NCI-H748 (cell line): ENCODE data around the gene GZF1.

Experiments
- DNase-seq: peaks from one replicate; lab custom pipeline; 2025; ENCODE audit not compliant: unreplicated experiment; lab: John Stamatoyannopoulos, UW

The GZF1 gene

DNA sequence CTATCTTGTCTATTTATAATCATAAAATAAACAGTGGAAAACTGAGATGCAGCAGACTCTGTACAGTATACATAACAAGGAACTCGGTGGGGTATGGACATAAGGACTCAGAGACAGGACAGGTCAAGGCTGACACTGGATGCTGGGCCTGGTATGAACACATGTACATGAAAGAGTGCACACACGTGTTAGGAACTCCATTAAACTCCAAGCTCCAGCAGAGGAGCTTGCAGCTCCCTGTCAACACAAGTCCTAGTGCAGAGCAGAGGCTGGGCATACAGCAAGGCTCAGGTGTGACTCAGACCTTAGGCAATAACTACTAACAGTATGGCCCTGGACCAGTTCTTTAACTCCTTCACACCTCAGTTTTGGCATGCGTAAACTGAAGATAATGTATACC lies 42.2 kb downstream of the GZF1 start:
- DNase-seq = no peak

DNA sequence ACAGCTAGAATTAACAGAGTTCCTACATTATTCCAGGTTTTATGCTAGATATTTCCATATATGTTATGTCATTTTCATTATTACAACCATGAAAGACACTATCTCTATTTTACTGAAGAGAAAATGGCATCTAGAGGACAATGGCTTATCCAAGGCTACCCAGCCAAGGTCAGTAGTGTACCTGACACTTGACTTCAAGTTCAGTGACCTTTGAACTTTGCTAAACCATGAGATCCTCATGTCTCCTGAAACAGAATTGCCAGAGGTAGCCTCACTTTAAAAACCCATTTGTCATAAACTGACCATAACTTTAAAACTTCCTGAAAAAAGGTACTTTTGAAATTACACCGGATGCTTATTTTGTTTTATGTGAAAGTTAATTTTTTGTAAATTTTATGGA lies 44.9 kb downstream of the GZF1 start:
- DNase-seq = no peak

DNA sequence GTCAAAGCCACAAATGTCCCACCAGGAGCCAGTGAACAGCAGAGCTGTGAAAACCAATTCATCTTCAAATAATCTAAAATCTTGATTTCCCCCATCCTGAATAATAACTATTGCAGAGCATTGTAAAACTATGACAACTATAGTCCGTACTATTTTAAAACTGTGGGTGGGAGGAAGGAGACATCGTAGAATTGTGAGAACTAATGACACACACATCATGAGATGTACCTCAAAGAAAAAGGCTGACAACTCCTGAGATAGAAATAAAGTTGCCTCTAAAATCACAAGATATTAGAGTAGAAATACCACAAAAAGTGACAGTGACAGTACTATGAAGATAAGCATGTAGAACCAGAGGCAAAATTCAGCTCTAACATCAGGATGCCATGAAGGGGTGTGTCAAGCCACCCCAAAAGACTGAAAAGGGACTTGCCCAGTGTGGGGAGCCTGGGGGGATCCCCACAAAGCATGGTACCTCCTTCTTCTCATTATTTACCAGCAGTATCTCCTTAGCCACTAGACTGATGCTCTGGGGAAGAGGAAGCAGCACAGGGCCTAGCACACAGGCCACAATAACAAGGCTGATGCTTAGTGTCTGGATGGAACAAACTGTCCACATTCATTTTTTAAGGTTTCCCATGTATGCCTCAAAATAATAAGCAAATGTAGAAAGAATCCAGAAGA lies 45.9 kb downstream of the GZF1 start:
- DNase-seq = no peak

DNA sequence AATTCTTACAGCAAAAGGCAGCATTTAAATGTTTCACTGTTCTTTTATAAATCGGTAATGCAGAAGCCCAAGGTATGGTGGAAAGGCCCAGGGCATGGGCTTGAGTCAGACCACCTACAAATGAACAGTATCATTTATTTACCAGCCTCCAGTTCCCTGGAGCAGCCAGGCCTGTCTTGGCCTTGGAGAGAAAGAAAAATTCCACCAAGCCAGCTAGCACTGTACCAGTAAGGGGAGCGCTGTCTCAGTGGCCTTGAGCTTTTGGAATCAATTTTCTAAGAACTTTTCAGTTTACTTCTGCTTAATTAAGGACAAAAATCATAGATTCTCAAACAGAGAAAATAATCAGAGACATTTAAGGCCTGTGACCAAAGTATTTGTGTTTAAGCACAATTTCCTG lies 47.0 kb downstream of the GZF1 start:
- no peak for DNase-seq

DNA sequence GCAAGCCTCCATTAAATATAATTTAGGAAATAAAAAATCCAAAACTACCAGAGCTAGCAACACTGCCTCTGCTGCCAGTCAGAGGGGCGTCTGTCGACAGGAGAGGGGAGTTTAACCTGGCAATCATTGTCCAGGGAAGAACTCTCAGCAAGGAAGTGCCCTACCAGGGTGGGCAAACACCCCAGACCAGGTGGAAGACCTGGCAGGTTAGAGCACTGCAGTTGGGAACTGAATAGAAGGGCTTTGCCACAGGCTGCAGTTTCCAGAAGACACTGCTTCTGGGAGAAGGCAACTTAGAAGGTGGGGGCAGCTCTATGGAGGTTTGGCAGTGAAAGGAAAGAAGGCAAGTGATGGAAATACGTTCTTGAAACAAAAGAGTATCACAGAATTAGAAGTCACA lies 47.8 kb downstream of the GZF1 start:
- DNase-seq = no peak

DNA sequence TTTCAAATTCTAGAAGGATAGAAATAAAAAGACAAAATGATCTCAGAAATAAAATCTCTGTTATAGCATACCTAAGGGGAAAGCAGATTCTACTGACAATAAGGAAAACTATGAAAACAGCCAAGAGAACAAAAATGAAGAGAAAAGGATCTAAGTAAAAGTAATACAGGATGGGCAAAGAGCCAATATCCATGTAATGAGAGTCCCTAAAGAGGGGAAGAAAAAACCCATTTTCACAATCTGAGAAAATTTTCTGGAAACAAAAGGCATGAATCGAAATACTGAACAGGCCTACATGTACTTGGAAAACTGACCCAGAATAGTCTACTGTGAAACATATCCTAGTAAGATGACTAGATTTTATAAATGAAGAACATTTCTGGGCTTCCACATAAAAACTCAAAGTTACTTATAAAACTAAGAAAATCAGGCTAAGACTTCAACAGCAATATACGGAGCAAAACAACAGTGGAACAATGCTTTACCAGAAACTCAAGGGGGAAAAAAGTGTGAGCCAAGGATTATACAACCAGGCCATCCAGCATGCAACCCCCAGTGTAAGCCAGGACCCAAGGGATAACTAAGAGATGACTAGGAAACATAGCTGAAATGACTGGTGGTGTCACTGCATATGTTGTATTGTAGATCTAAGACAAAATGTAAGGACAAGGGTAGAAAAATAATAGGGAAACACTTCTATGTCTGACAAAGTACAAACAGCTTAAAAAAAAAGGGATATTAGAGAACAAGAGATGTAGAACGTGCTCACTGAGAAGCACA lies 49.1 kb downstream of the GZF1 start:
- no peak for DNase-seq

DNA sequence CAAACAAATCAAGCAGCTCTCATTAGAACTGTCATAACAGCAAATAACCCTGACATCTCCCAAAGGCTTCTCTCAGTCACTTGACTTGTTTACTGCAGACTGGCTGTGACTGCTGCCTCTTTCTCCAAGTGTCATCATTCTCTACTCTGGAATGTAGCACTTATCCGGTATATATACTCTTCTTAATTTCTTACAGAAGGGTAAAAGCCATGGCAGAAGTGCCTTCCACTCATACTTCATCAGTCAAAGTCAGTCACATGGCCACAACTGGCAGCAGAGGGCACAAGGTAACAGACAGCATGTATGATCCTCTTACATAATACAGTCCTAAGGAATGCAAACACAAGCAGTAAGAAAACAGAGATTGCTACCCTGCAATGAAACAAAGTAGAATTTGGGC lies 50.0 kb downstream of the GZF1 start:
- no peak for DNase-seq

DNA sequence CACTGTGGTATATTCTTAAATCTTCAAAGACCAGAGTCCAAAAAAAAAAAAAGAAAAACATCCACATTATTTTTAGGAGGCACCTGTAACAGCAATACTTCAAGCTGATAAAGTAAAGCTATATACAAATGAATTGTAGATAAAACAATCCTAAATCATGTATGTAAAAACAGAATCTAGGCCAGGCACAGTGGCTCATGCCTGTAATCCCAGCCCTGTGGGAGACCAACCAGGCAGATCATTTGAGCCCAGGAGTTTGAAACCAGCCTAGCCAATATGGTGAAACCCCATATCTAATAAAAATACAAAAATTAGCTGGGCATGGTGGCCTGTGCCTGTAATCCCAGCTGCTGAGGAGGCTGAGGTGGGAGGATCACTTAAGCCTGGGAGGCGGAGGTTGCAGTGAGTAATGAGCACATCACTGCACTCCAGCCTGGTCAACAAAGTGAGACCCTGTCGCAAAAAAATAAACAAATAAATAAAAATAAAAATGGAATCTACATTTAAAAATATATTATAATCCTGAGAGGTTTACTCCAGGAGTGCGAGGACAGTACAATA lies 52.0 kb downstream of the GZF1 start:
- DNase-seq = no peak

DNA sequence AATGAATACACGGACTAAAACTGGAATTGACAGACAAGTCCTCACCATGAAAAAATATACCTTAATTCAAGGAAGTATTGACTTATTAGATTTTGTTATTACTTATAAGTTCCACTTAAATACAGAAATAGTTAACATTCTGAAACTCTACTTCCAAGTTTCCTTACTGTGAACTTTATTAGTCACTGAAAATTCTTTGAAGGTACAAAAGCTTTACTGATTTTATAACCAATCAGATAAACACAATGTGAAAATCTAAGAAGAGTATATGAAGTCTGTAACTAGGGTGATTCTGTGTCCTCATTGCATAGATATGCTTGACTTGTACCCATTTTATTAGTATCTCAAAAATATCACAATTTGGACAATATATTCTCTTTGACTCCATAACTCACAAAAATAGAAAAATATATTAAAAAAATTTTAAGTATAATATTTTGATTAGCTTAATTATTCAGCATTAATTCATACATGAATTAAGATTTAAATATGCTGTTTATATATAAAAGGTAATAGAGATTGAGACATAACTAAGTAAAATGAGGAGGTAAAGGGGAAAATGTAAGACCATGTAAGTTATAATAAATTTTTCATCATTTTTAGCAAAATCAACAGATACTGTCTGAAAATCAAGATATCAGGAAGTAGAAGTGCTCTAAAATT lies 52.7 kb downstream of the GZF1 start:
- DNase-seq = no peak

DNA sequence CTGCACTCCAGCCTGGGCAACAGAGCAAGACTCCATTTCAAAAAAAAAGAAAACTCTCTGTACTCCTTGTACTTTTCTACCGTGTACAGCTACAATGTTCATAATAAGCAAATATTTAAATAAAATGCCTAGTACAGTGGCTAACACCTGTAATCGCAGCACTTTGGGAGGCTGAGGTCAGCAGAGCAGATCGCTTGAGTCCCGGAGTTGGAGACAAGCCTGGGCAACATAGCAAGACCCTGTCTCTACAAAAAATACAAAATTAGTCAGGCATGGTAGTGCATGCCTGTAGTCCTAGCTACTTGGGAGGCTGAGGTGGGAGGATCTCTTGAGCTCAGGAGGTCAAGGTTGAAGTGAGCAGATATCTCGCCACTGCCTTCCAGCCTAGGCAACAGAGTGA lies 53.6 kb downstream of the GZF1 start:
- DNase-seq = no peak

DNA sequence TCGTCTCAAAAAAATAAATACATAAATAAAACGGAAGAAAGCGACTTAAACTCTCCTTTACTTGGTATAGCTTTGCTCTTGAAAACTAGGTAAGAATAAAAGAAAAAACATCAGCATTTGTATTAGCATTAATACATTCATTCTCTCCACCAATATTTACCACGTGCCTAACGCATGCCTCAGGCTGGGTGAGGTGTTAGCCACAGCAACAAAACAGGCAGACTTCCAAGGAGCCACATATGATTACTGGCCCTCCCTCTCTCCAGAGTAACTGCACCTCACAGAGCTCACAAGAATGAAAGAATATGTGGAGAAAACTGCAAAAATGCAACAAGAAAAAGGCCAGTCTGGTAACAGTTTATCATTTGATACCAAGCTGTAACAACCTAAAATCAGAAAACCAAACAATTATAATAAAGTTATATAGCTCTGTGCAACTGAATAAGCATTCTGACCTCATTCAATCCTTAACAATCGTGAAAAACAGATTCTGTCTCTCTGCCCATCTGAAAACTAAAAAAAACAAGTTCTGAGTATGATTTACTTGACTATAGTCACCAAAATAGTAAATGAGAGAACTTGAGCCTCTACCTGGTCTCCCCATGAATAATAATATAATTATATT lies 54.1 kb downstream of the GZF1 start:
- DNase-seq = no peak

DNA sequence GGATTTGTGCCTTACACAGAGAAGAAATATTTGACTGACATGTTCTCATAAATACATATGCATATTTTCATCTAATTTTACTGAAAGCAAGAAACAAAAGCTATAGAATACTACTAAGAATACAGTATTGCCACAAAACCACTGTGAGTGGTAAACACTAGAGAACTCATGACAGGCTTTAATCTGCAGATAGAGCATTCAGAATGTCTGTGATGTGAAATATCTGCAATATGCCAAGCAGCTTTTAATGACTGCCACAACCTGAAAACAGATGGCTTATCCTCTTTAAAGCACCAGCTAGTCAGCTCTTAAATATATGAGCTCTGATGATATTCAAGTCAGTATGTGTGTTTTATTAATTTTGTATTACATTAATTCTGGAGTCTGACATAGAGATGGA lies 55.9 kb downstream of the GZF1 start:
- no peak for DNase-seq

DNA sequence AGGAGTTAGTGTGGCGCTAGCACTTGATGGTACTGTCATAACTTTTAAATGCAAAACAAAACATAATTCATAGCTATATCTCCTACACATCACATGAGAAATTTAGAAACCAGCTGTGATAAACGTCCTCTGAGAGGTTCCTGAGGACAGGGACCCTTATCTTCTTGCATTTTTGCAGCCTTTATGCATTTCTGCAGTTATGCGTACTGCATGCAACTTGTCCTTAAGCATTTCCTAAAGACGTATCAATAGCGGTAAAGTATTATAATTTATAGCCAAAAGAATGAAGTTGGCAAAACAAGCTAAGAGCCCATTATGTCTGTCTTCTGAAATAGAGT lies 57.6 kb downstream of the GZF1 start:
- no peak for DNase-seq

DNA sequence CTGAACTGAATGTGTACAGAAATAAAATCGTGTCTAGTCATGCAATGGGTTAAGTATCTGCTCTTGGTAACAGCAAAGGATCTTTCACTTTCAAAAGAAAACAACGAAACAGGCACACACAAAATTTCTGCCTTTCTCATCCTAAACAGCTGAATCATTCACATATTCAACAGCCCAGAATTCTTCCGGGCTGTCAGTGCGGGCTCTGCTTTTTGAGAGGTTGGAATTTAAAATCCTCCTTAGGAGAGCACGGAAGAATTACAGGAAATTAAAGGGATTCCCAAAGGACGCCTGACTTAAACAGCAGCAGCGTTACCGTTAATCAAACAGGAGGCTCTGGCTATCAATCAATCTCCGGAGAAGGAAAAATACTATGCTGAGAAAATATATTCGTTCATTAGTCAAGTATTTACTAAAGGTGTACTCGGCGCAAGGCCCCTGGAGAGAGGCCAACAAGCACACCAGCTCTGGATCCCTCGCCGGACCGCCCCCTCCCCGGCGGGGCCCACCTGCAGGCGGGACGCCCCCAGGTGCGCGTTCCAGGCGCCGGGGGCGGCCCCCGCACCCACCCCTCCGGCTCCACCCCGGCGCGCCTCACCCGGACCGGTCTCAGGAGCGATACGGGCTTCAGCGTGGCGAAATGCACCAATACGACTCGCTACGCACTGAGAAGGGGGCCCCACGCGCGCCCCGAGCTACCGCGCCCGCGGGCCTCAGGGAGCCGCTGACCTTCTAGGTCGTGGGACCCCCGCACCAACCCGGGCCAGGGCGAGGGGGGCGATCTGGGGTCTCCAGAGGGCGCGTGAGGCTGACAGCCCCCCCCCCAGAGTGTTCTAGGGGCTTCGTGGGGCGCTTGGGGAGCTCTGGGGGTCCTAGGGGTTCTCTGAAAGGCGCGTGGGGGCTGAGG lies 58.3 kb downstream of the GZF1 start:
- peak; percentile 60 for DNase-seq

DNA sequence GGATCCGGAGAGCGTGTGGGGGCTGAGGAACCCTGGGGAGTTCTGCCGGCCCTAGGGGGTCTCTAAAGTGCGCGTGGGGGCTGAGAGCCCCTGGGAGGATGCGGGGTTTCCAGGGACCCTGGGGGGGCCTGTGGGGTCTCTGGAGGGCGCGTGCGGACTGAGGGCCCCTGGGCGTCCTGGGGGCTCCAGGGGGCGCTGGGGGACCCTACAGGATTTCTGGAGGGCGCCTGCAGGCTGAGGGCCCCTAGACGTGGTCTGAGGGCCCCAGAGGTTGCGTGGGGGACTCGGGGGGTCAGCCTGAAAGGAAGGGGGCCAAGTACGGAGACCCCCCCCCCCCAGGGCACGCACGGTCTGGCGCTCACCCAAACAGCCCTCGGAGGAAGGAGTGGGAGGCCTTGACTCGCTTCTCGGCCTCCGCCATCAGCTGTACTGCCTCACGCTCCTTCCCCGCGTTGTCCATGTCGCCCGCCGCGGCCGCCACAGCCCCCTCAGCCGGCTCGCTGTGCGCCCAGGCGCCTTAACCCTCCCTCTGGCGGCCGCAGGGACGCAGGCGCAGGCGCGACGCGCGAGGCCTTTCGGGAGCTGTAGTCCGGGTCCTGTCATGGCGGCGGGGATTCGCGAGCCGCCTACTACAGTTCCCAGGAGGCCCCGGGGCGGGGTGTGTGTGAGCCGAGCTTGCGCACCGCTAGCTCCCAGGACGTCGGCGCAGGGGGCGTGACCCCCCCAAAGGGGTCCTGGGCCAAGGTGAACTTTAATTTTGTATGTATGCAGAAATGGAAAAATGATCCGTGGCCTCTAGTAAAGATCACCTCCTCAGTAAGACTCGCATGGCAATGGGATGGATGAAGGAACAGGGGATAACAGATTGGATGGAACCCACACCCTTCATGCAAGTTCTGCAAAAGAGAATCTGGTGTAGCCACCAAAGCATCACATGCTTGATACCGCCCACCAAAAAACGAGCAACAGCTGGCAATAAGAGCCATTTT lies 59.3 kb downstream of the GZF1 start, which contains the start of gene NAPB:
NAPB (minus strand) TSS at position 546 of the 989 bp plus-strand sequence; CDS start at position 460, 86 bp downstream.
- DNase-seq = peak; percentile 98
